CD4-positive, alpha-beta T cell treated with Interleukin-10 for 1 hour (primary cell): Measurements from ENCODE around the gene MIPOL1.

Source experiments
- DNase-seq: peaks from one replicate; pipeline ENCODE4 v3.0.0-alpha.2; 2020

MIPOL1 gene

GRCh38 chr14:37558740-37559139 lies 361.0 kb downstream of the MIPOL1 start:
- DNase-seq = no peak

GRCh38 chr14:37559386-37559785 lies 361.6 kb downstream of the MIPOL1 start:
- no peak for DNase-seq

GRCh38 chr14:37563189-37563588 lies 365.5 kb downstream of the MIPOL1 start:
- no peak for DNase-seq

DNA sequence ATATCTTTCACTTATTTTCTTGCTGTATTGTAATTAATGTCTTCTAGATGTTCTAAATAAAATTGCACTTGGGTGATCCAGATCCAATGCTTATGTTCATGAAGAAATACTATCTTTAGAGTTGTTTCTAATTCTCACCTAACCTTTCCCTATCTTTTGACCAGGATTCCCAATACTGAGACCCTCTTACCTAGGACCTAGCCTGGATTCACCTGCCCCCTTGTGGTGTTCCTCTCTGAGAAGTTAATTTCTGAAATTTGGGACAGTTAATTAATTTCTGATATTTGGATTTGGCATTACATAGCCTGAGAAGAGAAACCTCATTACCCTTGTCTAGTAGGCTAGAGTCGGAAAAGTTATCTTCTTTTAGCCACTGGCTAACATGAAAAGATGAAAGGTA lies 367.8 kb downstream of the MIPOL1 start:
- no peak for DNase-seq

GRCh38 chr14:37566811-37567371 lies 369.2 kb downstream of the MIPOL1 start:
- DNase-seq = no peak

DNA sequence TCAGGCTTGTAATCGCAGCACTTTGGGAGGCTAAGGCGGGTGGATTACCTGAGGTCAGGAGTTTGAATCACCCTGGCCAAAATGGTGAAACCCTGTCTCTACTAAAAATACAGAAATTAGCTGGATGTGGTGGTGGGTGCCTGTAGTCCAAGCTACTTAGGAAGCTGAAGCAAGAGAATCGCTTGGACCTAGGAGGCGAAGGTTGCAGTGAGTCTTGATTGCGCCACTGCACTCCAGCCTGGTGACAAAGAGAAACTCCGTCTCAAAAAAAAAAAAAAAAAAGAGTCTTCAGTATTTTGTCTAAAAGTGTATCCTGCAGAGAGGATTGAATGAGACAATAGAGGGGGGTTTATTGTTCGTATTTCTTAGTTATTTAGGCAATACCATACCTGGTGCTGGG lies 372.0 kb downstream of the MIPOL1 start:
- DNase-seq = no peak

DNA sequence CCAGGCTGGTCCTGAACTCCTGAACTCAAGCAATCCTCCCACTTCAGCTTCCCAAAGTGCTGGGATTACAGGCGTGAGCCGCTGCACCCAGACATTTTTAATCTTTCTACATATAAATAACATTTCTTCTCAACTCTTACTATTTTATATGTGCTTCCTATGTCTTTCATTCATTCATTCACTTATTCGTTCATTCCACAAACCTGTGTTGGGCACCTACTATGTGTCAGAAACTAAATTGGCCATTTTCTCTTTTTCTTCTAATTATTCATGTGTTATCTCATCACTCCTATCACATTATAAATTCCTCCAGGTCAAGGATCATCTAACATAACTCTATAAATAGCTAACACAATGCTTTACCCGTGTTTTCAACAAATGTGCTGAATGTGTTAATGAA lies 373.7 kb downstream of the MIPOL1 start:
- no peak for DNase-seq

DNA sequence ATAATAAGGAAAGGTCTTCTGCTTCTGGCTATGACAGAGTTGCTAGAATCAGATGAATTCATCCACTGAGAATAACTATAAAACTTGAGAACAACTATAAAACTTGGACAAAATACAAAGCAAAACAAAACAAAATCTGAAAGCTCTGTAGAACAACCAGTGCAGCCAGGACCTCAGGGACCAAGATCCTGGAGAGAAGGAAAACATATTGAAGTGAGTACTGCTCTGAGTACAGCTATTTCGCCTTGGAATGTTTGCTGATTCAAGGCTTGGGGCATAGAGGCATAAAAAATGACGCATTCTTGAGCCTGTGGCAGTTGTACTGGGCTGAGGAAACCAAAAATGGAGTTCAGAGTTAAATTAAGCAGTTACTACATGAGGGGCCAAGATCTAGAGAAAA lies 375.6 kb downstream of the MIPOL1 start:
- DNase-seq = no peak

DNA sequence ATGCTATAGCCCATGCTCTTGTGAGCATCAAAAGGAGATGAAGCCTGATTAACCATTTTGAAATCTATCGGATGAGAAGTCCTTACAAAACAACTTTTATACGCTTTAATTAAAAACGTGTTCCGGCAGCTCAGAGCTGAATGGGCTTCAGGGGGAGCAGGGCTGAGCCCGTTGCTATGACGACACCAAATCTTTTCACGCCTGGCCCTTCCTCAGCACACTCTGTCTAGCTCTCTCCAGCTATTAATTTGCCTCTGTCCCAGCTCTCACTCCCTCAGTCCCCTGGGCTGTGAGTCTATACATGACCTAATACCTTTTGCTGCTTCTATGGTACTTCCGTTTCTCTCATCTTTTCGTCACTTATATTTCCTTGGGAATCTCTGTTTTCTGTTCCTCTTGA lies 381.5 kb downstream of the MIPOL1 start:
- no peak for DNase-seq

- no peak for DNase-seq
Observed at GRCh38 chr14:37580146-37580545, 382.4 kb downstream of the MIPOL1 start.

GRCh38 chr14:37583358-37584210 lies 385.8 kb downstream of the MIPOL1 start:
- DNase-seq = no peak

GRCh38 chr14:37584211-37585100 lies 386.7 kb downstream of the MIPOL1 start:
- DNase-seq = no peak

- no peak for DNase-seq
Observed at GRCh38 chr14:37585101-37585511, 387.4 kb downstream of the MIPOL1 start.

DNA sequence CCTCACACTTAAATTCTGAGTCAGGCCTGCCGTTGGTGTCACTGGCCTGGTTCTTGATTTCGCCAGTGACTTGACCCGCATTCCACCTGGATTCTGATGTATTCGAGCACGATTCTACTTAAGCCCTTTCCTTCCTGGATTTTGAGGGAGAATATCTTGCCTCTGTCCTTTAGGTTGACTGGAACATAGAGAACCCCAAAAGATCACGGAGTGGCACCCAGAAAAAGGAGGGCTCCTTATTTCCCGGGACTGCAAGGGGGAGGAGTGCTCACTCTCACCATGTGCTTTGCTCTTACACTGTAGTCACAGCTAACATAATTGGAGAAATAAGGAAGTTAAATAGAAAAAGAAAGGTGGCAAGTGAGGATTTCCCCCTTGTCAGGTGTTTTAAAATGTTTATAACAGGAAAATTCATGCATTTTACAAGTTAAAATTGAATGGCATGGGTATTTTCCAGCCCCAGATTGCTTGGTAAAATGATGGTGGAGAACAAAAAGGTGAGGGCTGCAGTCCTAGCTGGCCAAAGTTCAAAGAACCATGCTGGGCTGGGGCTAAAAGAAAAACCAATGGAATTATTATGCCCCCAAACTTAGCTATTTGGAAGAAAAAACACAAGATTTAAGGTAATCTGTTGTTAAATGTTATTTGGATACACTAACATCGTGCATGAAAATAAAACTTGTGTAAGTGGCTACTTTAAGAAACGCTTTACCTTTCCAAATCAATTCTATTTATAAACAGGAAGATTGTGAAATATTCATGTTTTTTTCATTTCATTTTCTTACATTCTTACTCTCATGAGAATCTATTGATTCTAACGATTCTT lies 388.4 kb downstream of the MIPOL1 start:
- no peak for DNase-seq

GRCh38 chr14:37586797-37587130 lies 389.0 kb downstream of the MIPOL1 start:
- no peak for DNase-seq

- no peak for DNase-seq
Observed at GRCh38 chr14:37587131-37587803, 389.5 kb downstream of the MIPOL1 start.

- no peak for DNase-seq
Observed at GRCh38 chr14:37587881-37588666, 390.3 kb downstream of the MIPOL1 start.

- no peak for DNase-seq
Observed at GRCh38 chr14:37588667-37588955, 390.9 kb downstream of the MIPOL1 start.

DNA sequence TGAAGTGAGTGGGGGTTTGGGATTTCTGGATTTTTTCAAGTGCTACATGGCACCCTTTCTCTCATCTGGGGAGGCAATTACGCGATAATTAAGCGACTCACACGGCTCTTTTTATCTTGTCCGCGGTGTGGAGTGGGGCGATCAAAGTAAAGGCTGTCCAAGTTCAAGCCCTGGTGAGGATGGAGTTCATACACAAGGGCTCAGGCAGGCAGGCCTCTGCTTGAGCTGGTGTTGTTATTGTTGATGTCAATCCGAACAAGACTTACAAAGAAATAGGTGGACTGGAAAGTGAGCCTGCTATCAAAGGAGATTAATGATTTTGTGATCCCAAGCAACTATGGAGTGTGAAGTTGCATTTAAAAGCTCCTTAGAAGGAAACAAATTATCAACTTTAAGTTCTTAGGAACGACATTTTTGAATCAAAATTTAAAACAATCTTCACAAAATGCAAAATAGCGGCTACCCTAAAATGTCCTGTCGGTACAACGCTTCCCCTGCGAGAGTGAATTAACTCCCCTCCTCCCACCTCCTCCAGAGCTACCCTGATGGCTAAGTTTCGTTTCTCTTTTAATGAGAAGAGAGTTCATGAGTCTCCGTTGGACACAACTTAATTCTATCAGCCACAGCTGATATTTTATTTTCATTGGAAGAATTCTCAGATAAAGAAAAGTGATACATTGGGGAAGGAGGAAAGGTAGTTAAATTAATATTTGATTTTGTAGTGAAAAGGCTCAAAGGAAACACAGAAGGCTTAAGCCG lies 391.4 kb downstream of the MIPOL1 start:
- no peak for DNase-seq

DNA sequence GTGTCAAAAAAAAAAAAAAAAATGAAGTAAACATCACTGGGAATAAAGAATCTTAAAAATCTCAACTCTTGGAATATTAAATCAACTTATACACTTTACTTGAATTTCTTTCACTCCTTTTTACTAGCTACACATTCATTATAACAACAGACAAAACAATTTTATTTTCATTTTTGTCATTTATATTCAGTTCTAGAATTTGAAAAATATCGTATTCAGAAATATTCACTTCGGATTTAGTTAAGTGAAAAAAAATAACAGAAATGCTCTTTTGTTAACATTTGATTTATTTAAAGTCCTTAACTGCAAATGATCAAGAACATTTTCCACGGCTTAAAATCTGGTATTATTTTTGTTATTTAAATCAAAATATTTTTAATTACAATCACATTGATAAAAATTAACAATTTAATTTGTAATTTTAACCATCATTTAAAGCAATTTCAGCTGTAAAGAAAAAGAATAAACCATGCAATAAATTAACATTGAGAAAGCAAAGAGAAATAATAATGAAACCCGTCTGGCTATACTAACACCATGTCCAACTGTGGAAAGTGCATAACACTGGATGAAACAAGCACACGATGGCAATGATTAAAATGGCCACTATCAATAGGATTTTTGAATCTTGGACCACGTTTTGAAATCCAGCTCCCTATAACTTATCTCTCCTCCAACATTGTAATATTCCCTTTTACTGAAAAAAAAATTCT lies 392.1 kb downstream of the MIPOL1 start:
- DNase-seq = no peak
